SK-N-SH (cell line): ENCODE results near the gene SETD1A. TPM values are rescaled to one million over a fixed set of nuclear protein-coding genes. Genes with fewer than 3 reads are reported as not detected.

ENCODE experiments used
- CTCF ChIA-PET: fragments of 300-600, 350-600 bp; formaldehyde crosslinking; extraction: SDS; loops from one replicate; lab custom pipeline; 2021; lab: Yijun Ruan, JAX
- POLR2A ChIA-PET: fragments of 350-600 bp; sonication (Branson Sonifier 250); formaldehyde crosslinking; extraction: SDS; loops from one replicate; lab custom pipeline; 2020; ENCODE audit warnings: antibody characterized with exemption, inconsistent platforms; lab: Yijun Ruan, JAX
- DNase-seq: peaks from one replicate; pipeline ENCODE4 v3.0.0; 2012
- H2AFZ ChIP-seq: fragments of 200-600 bp; sonication (generic); 2 replicates; pipeline ENCODE4 v1.8.1; 2016; ENCODE audit warnings: antibody characterized with exemption, mild to moderate bottlenecking, low read depth
- H3F3A ChIP-seq: fragments of 200-600 bp; sonication (generic); replicated peaks from 2 replicates; pipeline ENCODE3; 2016; ENCODE audit warnings: antibody characterized with exemption, mild to moderate bottlenecking; ENCODE audit not compliant: insufficient read depth
- H3K27ac ChIP-seq, 2 experiments: fragments of 200-500 bp in 1 of 2; fragments of 200-600 bp in 1 of 2; sonication (Bioruptor generic) in 1 of 2; sonication (generic), shearing (Covaris generic) in 1 of 2; 2 replicates each; pipeline versions ENCODE4 v1.5.1 to v1.6.1; 2014 to 2016; ENCODE audit warnings: low read depth in 2 of 2, inconsistent platforms in 1 of 2, low read length in 1 of 2, mild to moderate bottlenecking in 1 of 2, mixed read lengths in 1 of 2
- H3K27me3 ChIP-seq: fragments of 200-600 bp; sonication (generic), shearing (Covaris generic); 2 replicates; pipeline ENCODE4 v1.6.1; 2016; ENCODE audit warnings: mixed run types; ENCODE audit not compliant: insufficient read depth
- H3K36me3 ChIP-seq, 2 experiments: fragments of 200-500 bp in 1 of 2; fragments of 200-600 bp in 1 of 2; sonication (Bioruptor generic) in 1 of 2; sonication (generic) in 1 of 2; replicated peaks in 1 of 2; 2 replicates each; pipeline versions ENCODE3 to v1.5.1; 2014 to 2016; ENCODE audit warnings: low read length in 1 of 2, mild to moderate bottlenecking in 1 of 2; ENCODE audit not compliant: insufficient read depth in 2 of 2, control insufficient read depth in 1 of 2
- H3K4me1 ChIP-seq, 2 experiments: fragments of 200-500 bp in 1 of 2; fragments of 200-600 bp in 1 of 2; sonication (Bioruptor generic) in 1 of 2; sonication (generic), shearing (Covaris generic) in 1 of 2; 2 replicates each; pipeline versions ENCODE4 v1.5.1 to v1.6.1; 2014 to 2016; ENCODE audit warnings: low read depth in 1 of 2, low read length in 1 of 2, mixed run types in 1 of 2; ENCODE audit not compliant: insufficient read depth in 2 of 2, control insufficient read depth in 1 of 2
- H3K4me2 ChIP-seq: fragments of 200-600 bp; sonication (generic), shearing (Covaris generic); 2 replicates; pipeline ENCODE4 v1.6.1; 2017; ENCODE audit warnings: mixed run types
- H3K4me3 ChIP-seq, 2 experiments: fragments of 200-500 bp in 1 of 2; fragments of 200-600 bp in 1 of 2; sonication (Bioruptor generic) in 1 of 2; sonication (generic), shearing (Covaris generic) in 1 of 2; 2 replicates each; pipeline versions ENCODE4 v1.5.1 to v1.8.1; 2014 to 2016; ENCODE audit warnings: low read depth in 2 of 2, inconsistent platforms in 1 of 2, low read length in 1 of 2, mild to moderate bottlenecking in 1 of 2, mixed read lengths in 1 of 2, moderate library complexity in 1 of 2
- H3K79me2 ChIP-seq: fragments of 200-600 bp; sonication (generic); 2 replicates; pipeline ENCODE4 v1.8.1; 2017; ENCODE audit warnings: mild to moderate bottlenecking; ENCODE audit not compliant: insufficient read depth
- H3K9ac ChIP-seq: fragments of 200-600 bp; sonication (generic); 2 replicates; pipeline ENCODE4 v1.6.1; 2017; ENCODE audit warnings: mixed run types
- H3K9me2 ChIP-seq: fragments of 200-600 bp; sonication (generic); 2 replicates; pipeline ENCODE4 v1.6.1; 2017; ENCODE audit warnings: mixed run types
- H3K9me3 ChIP-seq: fragments of 200-600 bp; sonication (generic); 2 replicates; pipeline ENCODE4 v1.6.1; 2017; ENCODE audit warnings: mixed run types, mild to moderate bottlenecking, moderate library complexity
- H4K20me1 ChIP-seq: fragments of 200-600 bp; sonication (generic); 2 replicates; pipeline ENCODE4 v1.6.1; 2017; ENCODE audit warnings: mild to moderate bottlenecking, mixed run types; ENCODE audit not compliant: insufficient read depth
- CHD2 ChIP-seq: fragments of 150-350 bp; IDR thresholded peaks from 2 replicates; pipeline ENCODE4 v1.6.1; 2018; ENCODE audit warnings: low read length; ENCODE audit not compliant: partially characterized antibody
- ELF1 ChIP-seq: IDR thresholded peaks from 2 replicates; pipeline ENCODE4 v1.4.0; 2012
- EP300 ChIP-seq, 2 experiments: IDR thresholded peaks; 2 replicates each; pipeline versions ENCODE4 v1.4.0 to v1.6.1; 2012; ENCODE audit warnings: borderline replicate concordance in 1 of 2, low read depth in 1 of 2, low read length in 1 of 2
- EZH2phosphoT487 ChIP-seq: fragments of 200-600 bp; sonication (generic); IDR thresholded peaks from 2 replicates; pipeline ENCODE4 v1.6.1; 2017; ENCODE audit warnings: low read depth, mixed run types, mild to moderate bottlenecking, antibody characterized with exemption, moderate library complexity, borderline replicate concordance
- GABPA ChIP-seq: IDR thresholded peaks from 2 replicates; pipeline ENCODE4 v1.4.0; 2012; ENCODE audit warnings: low read depth, mild to moderate bottlenecking
- GATA2 ChIP-seq: sonication (generic); formaldehyde crosslinking; IDR thresholded peaks from 2 replicates; pipeline ENCODE4 v1.5.0; 2020; ENCODE audit warnings: mild to moderate bottlenecking, missing genetic modification reagents
- JUND ChIP-seq: IDR thresholded peaks from 2 replicates; pipeline ENCODE4 v1.4.0; 2012
- NRF1 ChIP-seq: IDR thresholded peaks from 2 replicates; pipeline ENCODE4 v1.6.1; 2012; ENCODE audit warnings: low read depth, mild to moderate bottlenecking, low read length
- RAD21 ChIP-seq: IDR thresholded peaks from 2 replicates; pipeline ENCODE4 v1.6.1; 2012; ENCODE audit warnings: mild to moderate bottlenecking, low read length
- RXRA ChIP-seq: IDR thresholded peaks from 2 replicates; pipeline ENCODE4 v1.4.0; 2012; ENCODE audit warnings: low read depth, mild to moderate bottlenecking, borderline replicate concordance
- YY1 ChIP-seq: IDR thresholded peaks from 2 replicates; pipeline ENCODE4 v1.4.0; 2012; ENCODE audit warnings: low read depth, mild to moderate bottlenecking
- WGBS: methylation state at CpG from one replicate; pipeline ENCODE4 v1.1.6; 2017; ENCODE audit warnings: low lambda C conversion rate; 5-methylcytosine and 5-hydroxymethylcytosine counted together
- polyA plus RNA-seq, 3 experiments: library from polyadenylated mRNA; depleted of rRNA; stranded (reverse); fragments of >200 nt; gene quantifications; 2 replicates each; pipeline ENCODE4 v1.2.3, GENCODE V29; 2012
- TF ChIP-seq, protein P1 (sequence below): IDR thresholded peaks from 2 replicates; pipeline ENCODE4 v1.4.0; 2012; ENCODE audit warnings: low read depth, borderline replicate concordance
- TF ChIP-seq, protein P2 (sequence below): IDR thresholded peaks from 2 replicates; pipeline ENCODE4 v1.6.1; 2012; ENCODE audit warnings: mild to moderate bottlenecking, low read depth, low read length, moderate library complexity

The SETD1A gene
- polyA plus RNA-seq, 1 of the 3 experiments (the other 2 are of a cell fraction): 6.8 TPM

DNA sequence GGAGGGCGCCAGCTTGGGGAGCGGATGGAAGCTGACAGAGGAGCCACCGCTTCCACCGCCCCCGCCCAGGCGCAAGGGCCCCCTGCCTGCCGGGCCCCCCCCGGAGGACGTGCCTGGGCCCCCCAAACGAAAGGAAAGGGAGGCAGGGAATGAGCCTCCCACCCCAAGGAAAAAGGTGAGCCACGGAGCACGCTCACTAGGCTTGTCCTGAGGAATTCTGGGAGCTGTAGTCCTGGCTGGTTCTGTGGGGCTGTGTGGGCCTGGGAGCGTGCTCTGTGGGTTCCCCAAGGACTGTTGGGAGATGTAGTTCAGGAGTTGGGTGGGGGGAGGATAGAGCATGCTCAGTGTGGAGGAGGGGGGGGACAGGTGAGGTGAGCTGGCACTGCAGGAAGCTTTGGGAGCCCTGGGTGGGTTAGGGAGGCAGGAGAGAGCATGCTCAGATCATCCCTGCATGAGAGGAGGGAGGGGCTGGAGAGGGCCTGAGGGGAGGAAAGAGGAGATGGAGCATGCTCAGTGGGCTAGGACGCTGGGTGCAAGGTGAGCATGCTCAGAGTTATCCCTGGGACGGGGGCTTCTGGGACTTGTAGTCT lies 29.7 kb upstream of the SETD1A start:
- 45% methylated on average over 7 of the region's 15 CpGs for WGBS
- Histone ChIP-seq H2AFZ (no peak overlapping the region), H3K4me1 (peaks cover 0 to 23% of the 10 kb centered on the region in 2 experiments; a peak in 1 of 4 replicates), H3K4me2 (peak overlapping the region; percentile 41; the same call in 1 of the 2 replicates), H3F3A (no peaks in the 10 kb centered on the region), H3K27me3 (no peaks in the 10 kb centered on the region), H3K27ac (peak overlapping the region in 1 of 2 experiments; percentile 58; a peak in 1 of 4 replicates), H3K36me3 (peaks cover 25 to 55% of the 10 kb centered on the region in 2 experiments), H3K79me2 (peaks cover 14% of the 10 kb centered on the region), H4K20me1 (no peaks in the 10 kb centered on the region), H3K4me3 (no peak overlapping the region; a peak in 1 of 4 replicates), H3K9me3 (no peaks in the 10 kb centered on the region), H3K9me2 (no peaks in the 10 kb centered on the region), H3K9ac (no peak overlapping the region)
- CTCF ChIA-PET: interaction anchor here (1.3 to 4.6 kb wide), 4 partner anchors 14 to 83 kb away, joined by 3 to 39 read pairs (median 10); no protein-coding TSS in a partner anchor
- TF ChIP-seq CHD2: peak; percentile 53
- peak; percentile 86 for TF ChIP-seq NRF1
- TF ChIP-seq YY1: no peak
- POLR2A ChIA-PET: interaction anchor here (1.0 to 1.2 kb wide), 3 partner anchors 14 to 190 kb away, joined by 3 to 4 read pairs (median 4); partner anchors contain the start of gene KAT8
- peak; percentile 95 for DNase-seq

DNA sequence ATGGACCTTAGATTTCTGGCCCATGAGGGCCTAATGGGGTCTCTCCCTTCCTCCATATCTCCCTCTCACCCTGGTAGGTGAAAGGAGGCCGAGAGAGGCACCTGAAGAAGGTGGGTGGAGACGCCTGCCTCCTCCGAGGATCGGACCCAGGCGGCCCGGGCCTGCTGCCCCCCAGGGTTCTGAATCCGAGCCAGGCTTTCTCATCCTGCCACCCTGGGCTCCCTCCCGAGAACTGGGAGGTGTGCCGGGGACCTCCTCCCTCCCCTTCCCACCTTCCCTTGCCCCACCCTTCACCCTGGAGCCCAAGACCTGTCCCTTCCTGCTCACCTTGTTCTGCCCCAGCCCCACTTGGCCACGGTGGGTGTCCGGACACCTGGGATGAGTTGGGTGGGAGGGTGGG lies 29.2 kb upstream of the SETD1A start:
- Histone ChIP-seq H3F3A (no peaks in the 10 kb centered on the region), H3K9ac (no peak overlapping the region), H3K4me3 (no peak overlapping the region), H3K4me1 (peaks cover 0 to 23% of the 10 kb centered on the region in 2 experiments; a peak in 1 of 4 replicates), H3K27me3 (no peaks in the 10 kb centered on the region), H3K9me3 (no peaks in the 10 kb centered on the region), H4K20me1 (no peaks in the 10 kb centered on the region), H3K36me3 (peaks cover 28 to 55% of the 10 kb centered on the region in 2 experiments), H3K79me2 (peaks cover 14% of the 10 kb centered on the region), H3K4me2 (no peak overlapping the region), H2AFZ (no peak overlapping the region), H3K27ac (no peak overlapping the region; a peak in 1 of 4 replicates), H3K9me2 (no peaks in the 10 kb centered on the region)
- CTCF ChIA-PET: interaction anchor here (2.2 to 4.6 kb wide), 3 partner anchors 14 to 84 kb away, joined by 10 to 39 read pairs (median 10); no protein-coding TSS in a partner anchor
- POLR2A ChIA-PET: interaction anchor here (1.0 to 1.2 kb wide), 3 partner anchors 14 to 189 kb away, joined by 3 to 4 read pairs (median 4); partner anchors contain the start of gene KAT8
- DNase-seq: no peak
- WGBS: 98% methylated on average over 7 of the region's 11 CpGs
- no peak for TF ChIP-seq EP300 (IDR thresholded peaks at IDR 0.05; ENCODE audit: borderline replicate concordance in 1 of 2, low read depth in 1 of 2, low read length in 1 of 2)
- TF ChIP-seq RAD21: no peak
- no peak for TF ChIP-seq GABPA
- TF ChIP-seq, protein P1, sequence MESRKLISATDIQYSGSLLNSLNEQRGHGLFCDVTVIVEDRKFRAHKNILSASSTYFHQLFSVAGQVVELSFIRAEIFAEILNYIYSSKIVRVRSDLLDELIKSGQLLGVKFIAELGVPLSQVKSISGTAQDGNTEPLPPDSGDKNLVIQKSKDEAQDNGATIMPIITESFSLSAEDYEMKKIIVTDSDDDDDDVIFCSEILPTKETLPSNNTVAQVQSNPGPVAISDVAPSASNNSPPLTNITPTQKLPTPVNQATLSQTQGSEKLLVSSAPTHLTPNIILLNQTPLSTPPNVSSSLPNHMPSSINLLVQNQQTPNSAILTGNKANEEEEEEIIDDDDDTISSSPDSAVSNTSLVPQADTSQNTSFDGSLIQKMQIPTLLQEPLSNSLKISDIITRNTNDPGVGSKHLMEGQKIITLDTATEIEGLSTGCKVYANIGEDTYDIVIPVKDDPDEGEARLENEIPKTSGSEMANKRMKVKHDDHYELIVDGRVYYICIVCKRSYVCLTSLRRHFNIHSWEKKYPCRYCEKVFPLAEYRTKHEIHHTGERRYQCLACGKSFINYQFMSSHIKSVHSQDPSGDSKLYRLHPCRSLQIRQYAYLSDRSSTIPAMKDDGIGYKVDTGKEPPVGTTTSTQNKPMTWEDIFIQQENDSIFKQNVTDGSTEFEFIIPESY: no peak
- no peak for TF ChIP-seq ELF1
- TF ChIP-seq JUND: no peak
- TF ChIP-seq EZH2phosphoT487: no peak
- no peak for TF ChIP-seq RXRA
- no peak for TF ChIP-seq GATA2 (CRISPR knock-in tag)
- TF ChIP-seq, protein P2, sequence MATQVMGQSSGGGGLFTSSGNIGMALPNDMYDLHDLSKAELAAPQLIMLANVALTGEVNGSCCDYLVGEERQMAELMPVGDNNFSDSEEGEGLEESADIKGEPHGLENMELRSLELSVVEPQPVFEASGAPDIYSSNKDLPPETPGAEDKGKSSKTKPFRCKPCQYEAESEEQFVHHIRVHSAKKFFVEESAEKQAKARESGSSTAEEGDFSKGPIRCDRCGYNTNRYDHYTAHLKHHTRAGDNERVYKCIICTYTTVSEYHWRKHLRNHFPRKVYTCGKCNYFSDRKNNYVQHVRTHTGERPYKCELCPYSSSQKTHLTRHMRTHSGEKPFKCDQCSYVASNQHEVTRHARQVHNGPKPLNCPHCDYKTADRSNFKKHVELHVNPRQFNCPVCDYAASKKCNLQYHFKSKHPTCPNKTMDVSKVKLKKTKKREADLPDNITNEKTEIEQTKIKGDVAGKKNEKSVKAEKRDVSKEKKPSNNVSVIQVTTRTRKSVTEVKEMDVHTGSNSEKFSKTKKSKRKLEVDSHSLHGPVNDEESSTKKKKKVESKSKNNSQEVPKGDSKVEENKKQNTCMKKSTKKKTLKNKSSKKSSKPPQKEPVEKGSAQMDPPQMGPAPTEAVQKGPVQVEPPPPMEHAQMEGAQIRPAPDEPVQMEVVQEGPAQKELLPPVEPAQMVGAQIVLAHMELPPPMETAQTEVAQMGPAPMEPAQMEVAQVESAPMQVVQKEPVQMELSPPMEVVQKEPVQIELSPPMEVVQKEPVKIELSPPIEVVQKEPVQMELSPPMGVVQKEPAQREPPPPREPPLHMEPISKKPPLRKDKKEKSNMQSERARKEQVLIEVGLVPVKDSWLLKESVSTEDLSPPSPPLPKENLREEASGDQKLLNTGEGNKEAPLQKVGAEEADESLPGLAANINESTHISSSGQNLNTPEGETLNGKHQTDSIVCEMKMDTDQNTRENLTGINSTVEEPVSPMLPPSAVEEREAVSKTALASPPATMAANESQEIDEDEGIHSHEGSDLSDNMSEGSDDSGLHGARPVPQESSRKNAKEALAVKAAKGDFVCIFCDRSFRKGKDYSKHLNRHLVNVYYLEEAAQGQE: no peak
